SK-N-MC (cell line): ENCODE results near the gene METTL1.
"Not testable (repeated sequence)": the region's sequence is repeated elsewhere in the genome, so short reads cannot be mapped to it uniquely, and the experiment has no call there.

Experiments used
- DNase-seq: peaks from one replicate; pipeline ENCODE4 v3.0.0-alpha.2; 2011; ENCODE audit warnings: low read depth, low spot score
- H3K27ac ChIP-seq: fragments of 200-600 bp; sonication (generic); 2 replicates; pipeline ENCODE4 v1.5.1; 2016; ENCODE audit warnings: mixed run types
- H3K36me3 ChIP-seq: fragments of 200-600 bp; sonication (generic); 2 replicates; pipeline ENCODE4 v1.6.1; 2017; ENCODE audit warnings: antibody characterized with exemption, low read length, mixed read lengths; ENCODE audit not compliant: insufficient read depth
- H3K4me3 ChIP-seq: fragments of 200-600 bp; sonication (generic); 2 replicates; pipeline ENCODE4 v1.5.1; 2016
- H3K9ac ChIP-seq: fragments of 200-600 bp; sonication (generic); 2 replicates; pipeline ENCODE4 v1.8.0; 2017; ENCODE audit warnings: mixed run types, mixed read lengths; ENCODE audit not compliant: insufficient read length
- H3K9me3 ChIP-seq: fragments of 200-600 bp; sonication (generic); 2 replicates; pipeline ENCODE4 v1.6.1; 2017; ENCODE audit warnings: low read depth, mild to moderate bottlenecking, antibody characterized with exemption, low read length, moderate library complexity, mixed read lengths
- EZH2 ChIP-seq: fragments of 200-600 bp; sonication (generic); IDR thresholded peaks from one replicate; pipeline ENCODE4 v1.6.1; 2017; ENCODE audit warnings: antibody characterized with exemption
- FOXP2 ChIP-seq: optimal IDR thresholded peaks from 2 replicates; pipeline ENCODE3; 2011; ENCODE audit warnings: mild to moderate bottlenecking, moderate library complexity; ENCODE audit not compliant: insufficient read depth; ENCODE audit errors: extremely low read length, control extremely low read depth
- POLR2AphosphoS5 ChIP-seq: IDR thresholded peaks from 2 replicates; pipeline ENCODE4 v1.6.1; 2012; ENCODE audit warnings: mild to moderate bottlenecking, low read depth, low read length, borderline replicate concordance

The METTL1 gene

GRCh38 chr12:57722716-57723629, 48.9 kb downstream of the METTL1 start:
- Histone ChIP-seq H3K27ac (no peak overlapping the region), H3K4me3 (no peak overlapping the region), H3K36me3 (no peaks in the 10 kb centered on the region; the same call in 1 of the 2 replicates), H3K9ac (no peak overlapping the region), H3K9me3 (no peaks in the 10 kb centered on the region)
- no peak for TF ChIP-seq FOXP2
- TF ChIP-seq POLR2AphosphoS5, result no peak; the same call in 1 of the 2 replicates
- no peak for TF ChIP-seq EZH2
- no peak for DNase-seq

DNA sequence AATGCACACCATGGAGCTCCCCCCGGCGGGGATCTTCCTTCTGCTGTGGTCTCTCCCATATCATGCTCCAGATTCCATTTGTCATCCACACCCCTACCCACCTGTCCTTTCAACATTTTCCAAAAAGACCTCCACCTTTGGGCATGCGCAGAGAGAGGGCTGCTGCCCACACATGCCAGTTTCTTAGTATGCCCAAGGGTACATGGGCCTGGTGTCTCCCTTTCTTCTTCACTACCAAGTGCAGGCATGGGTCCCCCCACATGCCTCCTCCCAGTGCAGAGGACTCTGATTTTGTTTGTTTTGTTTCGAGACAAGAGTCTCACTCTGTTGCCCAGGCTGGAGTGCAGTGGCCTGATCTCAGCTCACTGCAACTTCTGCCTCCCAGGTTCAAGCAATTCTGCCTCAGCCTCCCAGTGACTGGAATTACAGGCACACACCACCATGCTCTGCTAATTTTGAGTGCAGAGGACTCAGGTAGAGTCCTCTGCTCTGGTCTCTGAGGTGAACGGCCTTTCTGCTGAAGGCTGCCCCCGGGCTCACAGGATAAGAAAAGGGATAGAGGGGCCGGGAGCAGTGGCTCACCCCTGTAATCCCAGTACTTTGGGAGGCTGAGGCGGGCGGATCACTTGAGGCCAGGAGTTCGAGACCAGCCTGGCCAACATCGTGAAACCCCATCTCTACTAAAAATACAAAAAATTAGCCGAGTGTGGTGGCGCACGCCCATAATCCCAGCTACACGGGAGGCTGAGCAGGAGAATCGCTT, 49.9 kb downstream of the METTL1 start:
- not testable (repeated sequence) for H3K27ac ChIP-seq, H3K36me3 ChIP-seq

DNA sequence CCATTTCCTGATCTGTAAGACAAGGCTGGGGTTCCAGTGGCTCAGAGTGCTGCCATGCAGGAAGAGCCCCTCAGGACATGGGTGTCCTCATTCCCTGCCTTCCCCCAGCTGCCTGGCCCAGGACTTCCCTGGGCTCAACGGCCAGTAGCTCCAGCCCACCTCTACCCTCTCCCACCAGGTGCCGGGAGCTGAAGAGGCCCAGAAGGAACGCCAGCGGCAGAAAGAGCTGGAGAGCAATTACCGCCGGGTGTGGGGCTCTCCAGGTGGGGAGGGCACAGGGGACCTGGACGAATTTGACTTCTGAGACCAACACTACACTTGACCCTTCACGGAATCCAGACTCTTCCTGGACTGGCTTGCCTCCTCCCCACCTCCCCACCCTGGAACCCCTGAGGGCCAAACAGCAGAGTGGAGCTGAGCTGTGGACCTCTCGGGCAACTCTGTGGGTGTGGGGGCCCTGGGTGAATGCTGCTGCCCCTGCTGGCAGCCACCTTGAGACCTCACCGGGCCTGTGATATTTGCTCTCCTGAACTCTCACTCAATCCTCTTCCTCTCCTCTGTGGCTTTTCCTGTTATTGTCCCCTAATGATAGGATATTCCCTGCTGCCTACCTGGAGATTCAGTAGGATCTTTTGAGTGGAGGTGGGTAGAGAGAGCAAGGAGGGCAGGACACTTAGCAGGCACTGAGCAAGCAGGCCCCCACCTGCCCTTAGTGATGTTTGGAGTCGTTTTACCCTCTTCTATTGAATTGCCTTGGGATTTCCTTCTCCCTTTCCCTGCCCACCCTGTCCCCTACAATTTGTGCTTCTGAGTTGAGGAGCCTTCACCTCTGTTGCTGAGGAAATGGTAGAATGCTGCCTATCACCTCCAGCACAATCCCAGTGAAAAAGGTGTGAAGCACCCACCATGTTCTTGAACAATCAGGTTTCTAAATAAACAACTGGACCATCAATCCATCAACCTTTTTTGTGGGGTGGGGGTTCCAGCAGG, 51.0 kb downstream of the METTL1 start:
- H3K9me3 ChIP-seq, result no peaks in the 10 kb centered on the region
- H3K36me3 ChIP-seq, result peaks cover 4% of the 10 kb centered on the region; the same call in 1 of the 2 replicates
- no peak overlapping the region for H3K27ac ChIP-seq
- no peak overlapping the region for H3K4me3 ChIP-seq
- H3K9ac ChIP-seq, result no peak overlapping the region
- no peak for DNase-seq
- TF ChIP-seq POLR2AphosphoS5 (no peak), EZH2 (no peak), FOXP2 (no peak)

More for the DNA sequence above, 49.9 kb downstream of the METTL1 start:
- not testable (repeated sequence) for DNase-seq, H3K9ac ChIP-seq, H3K9me3 ChIP-seq, H3K4me3 ChIP-seq

- no peak overlapping the region for H3K9ac ChIP-seq
- no peak overlapping the region for H3K27ac ChIP-seq
- no peak for DNase-seq
- no peaks in the 10 kb centered on the region for H3K9me3 ChIP-seq
- peaks cover 4% of the 10 kb centered on the region; the same call in 1 of the 2 replicates for H3K36me3 ChIP-seq
- H3K4me3 ChIP-seq, result no peak overlapping the region
- TF ChIP-seq EZH2, result no peak
- TF ChIP-seq POLR2AphosphoS5, result no peak
- TF ChIP-seq FOXP2, result no peak
Observed at GRCh38 chr12:57719777-57720605, 51.9 kb downstream of the METTL1 start.

DNA sequence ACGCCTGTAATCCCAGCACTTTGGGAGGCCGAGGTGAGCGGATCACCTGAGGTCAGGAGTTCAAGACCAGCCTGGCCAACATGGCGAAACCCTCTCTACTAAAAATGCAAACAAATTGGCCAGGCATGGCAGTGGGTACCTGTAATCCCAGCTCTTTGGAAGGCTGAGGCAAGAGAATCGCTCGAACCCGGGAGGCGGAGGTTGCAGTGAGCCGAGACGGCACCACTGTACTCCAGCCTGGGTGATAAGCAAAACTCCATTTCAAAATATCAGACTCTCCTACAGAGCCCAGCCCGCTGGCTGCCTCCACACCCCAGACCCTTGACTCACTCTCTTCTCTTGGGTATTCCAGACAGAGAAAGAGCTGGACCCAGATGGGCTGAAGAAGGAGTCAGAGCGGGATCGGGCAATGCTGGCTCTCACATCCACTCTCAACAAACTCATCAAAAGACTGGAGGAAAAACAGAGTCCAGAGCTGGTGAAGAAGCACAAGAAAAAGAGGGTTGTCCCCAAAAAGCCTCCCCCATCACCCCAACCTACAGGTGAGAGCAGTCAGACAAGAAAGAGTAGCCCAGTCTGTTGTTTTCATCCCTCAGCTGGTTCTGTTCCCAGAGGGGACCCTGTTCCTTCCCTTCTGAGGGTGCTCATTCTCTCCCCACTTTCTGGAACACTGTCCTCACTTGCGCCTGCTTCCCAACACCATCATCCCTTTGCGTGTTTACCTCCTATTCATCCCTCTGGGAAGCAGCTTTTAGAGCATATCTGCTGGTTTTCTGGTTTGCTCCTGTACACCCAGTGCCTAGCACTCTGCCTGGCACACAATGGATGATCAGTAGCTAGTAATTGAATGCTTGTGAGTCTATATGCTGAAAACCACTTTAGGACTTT, 53.0 kb downstream of the METTL1 start:
- Histone ChIP-seq H3K36me3 (peaks cover 4% of the 10 kb centered on the region; the same call in 1 of the 2 replicates), H3K27ac (no peak overlapping the region), H3K9ac (no peak overlapping the region), H3K4me3 (no peak overlapping the region), H3K9me3 (no peaks in the 10 kb centered on the region)
- TF ChIP-seq POLR2AphosphoS5 (no peak), FOXP2 (no peak), EZH2 (no peak)
- no peak for DNase-seq
